Activated CD4-positive, alpha-beta T cell treated with anti-CD3 and anti-CD28 coated beads for 36 hours (primary cell): ENCODE measurements around the gene SPATA21. TPM values are rescaled to one million over a fixed set of nuclear protein-coding genes. Genes with fewer than 3 reads are reported as not detected.
"Not testable (repeated sequence)": the region's sequence is repeated elsewhere in the genome, so short reads cannot be mapped to it uniquely, and the experiment has no call there.

Experiments
- ATAC-seq: fragments of 200-7000 bp; cut with Tn5 transposase; one replicate; pipeline ENCODE4 v1.10.0; 2021; ENCODE audit warnings: mild to moderate bottlenecking, moderate library complexity
- CTCF ChIA-PET: fragments of 350-600 bp; sonication (Branson Sonifier 250); formaldehyde crosslinking; loops from one replicate; lab custom pipeline; 2021; ENCODE audit warnings: antibody characterized with exemption; lab: Charles Lee
- POLR2A ChIA-PET: fragments of 350-600 bp; sonication (Branson Sonifier 250); formaldehyde crosslinking; loops from one replicate; lab custom pipeline; 2021; ENCODE audit warnings: antibody characterized with exemption, inconsistent platforms; lab: Charles Lee
- DNase-seq: peaks from one replicate; pipeline ENCODE4 v3.0.0-alpha.2; 2020
- H3K27ac Mint-ChIP-seq: one replicate; pipeline ENCODE4 v1.8.0; 2021; ENCODE audit warnings: mixed read lengths
- H3K27me3 Mint-ChIP-seq: one replicate; pipeline ENCODE4 v1.8.0; 2021; ENCODE audit warnings: mixed read lengths
- H3K36me3 Mint-ChIP-seq: one replicate; pipeline ENCODE4 v1.8.0; 2021; ENCODE audit warnings: low read depth, mixed read lengths
- H3K4me1 Mint-ChIP-seq: one replicate; pipeline ENCODE4 v1.8.0; 2021; ENCODE audit warnings: mixed read lengths
- H3K4me3 Mint-ChIP-seq: one replicate; pipeline ENCODE4 v1.8.0; 2021; ENCODE audit warnings: mild to moderate bottlenecking, moderate library complexity, mixed read lengths
- H3K9me3 Mint-ChIP-seq: one replicate; pipeline ENCODE4 v1.8.0; 2021; ENCODE audit warnings: low read depth, mixed read lengths
- intact Hi-C, 2 experiments: fragments of 100-400 bp; cut with DNase I in 1 of 2; cut with micrococcal nuclease in 1 of 2; formaldehyde crosslinking; loops; one replicate each; pipeline versions ENCODE4 v1.14.2 to v1.15.1; 2022 to 2024; cut with DNase I, micrococcal nuclease
- total RNA-seq, 2 experiments: library from RNA; stranded (reverse); gene quantifications; one replicate each; pipeline ENCODE4 v1.2.3, GENCODE V29; 2021

Gene SPATA21, protein sequence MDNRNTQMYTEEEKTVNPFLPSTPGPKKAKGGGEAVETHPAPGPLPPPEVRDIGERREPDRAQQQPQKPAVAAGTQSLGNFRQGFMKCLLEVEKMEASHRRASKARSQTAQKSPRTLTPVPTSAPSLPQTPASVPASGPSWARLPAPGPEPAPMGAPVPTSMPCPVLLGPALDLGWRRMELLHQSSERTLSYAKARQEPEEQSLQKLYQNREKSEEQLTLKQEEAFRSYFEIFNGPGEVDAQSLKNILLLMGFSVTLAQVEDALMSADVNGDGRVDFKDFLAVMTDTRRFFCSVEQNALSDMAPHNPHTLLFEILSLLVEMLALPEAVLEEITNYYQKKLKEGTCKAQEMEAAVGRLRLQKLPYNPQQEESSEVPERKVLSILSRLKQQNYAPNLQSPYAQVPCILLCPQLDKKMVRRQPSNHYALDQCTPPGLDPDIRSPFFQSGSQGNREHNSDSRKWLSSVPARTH
- total RNA-seq: not detected

DNA sequence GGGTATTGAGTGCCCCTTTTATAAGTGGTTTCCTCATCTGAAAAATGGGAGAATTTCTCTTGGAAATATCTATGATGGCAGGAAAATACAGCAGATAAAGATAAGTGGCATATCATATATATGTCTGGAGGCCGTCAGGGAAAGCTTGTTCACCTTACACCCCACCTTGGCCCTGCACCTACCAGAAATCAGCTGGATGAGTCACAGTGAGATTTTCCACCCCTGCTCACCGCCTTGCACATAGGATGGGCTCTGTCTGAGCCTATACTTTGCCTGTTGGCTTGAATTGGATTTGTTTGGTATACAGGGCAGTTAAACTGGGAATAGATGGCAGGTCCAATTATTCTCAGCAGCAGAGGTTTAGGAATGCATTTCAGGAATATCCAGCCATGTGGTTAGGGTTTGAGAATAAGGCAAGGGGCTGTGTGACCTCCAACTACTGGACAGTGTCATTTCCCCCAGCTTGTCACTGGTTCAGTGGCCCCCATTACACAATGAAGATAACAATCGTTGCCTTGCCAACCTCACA, at the start of gene SPATA21:
Gene SPATA21 (minus strand): TSS at position 479 of the 529 bp plus-strand sequence. CDS start 6,053 bp downstream, outside the sequence.
- H3K36me3 Mint-ChIP-seq: peaks cover 2% of the 10 kb centered on the region
- peak; percentile 21 for DNase-seq
- no peak within 1 kb of the TSS for H3K27ac Mint-ChIP-seq
- no peak for ATAC-seq
- CTCF ChIA-PET: no interaction called here
- no peaks in the 10 kb centered on the region for H3K27me3 Mint-ChIP-seq
- POLR2A ChIA-PET: no interaction called here
- no peaks in the 10 kb centered on the region for H3K9me3 Mint-ChIP-seq
- peaks cover 22% of the 10 kb centered on the region for H3K4me1 Mint-ChIP-seq
- intact Hi-C loops: no loop called here
- no peak within 1 kb of the TSS for H3K4me3 Mint-ChIP-seq

DNA sequence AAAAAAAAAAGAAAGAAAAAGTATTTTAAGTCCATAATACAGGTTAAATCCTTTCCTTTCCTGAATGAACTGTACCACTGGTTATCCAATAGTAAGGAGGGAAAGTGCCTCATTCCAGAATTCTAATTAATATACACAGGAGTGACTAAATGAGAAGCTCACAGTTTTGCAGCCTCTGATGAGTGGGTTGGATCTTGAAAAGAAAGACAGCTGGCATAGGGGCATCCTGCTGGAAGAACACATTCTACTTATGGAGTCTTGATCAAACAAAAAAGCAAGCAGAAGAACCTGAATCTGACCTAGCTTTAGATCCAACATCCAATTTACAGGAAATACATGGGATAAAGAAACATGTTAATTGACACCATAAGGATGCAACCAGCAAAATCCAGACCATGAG, 49.8 kb upstream of the SPATA21 start:
- POLR2A ChIA-PET: not testable (repeated sequence)

DNA sequence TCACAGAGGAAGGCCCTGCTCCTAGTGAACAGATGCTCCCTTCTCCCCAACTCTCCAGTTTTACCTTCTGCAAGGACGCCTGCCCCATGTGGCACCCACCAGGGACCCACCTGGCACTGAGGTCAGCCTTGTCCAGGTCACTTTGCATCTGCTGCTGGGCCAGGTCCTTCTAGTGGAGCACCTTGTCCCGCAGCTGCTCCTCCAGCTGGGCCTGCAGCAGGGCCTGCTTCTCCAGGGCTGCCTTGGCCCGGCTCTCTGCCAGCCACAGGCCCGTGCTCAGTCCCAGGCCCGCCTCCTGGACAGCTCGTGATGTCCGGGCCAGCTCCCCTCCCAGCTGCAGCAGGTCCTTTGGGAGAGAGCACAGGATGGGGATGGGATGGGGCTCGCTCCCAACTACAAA, 49.1 kb upstream of the SPATA21 start:
- H3K36me3 Mint-ChIP-seq, ATAC-seq, H3K27me3 Mint-ChIP-seq, intact Hi-C loops, H3K4me1 Mint-ChIP-seq, H3K4me3 Mint-ChIP-seq, DNase-seq, H3K27ac Mint-ChIP-seq, CTCF ChIA-PET, POLR2A ChIA-PET, H3K9me3 Mint-ChIP-seq: not testable (repeated sequence)

More for the DNA sequence above, 49.8 kb upstream of the SPATA21 start:
- H3K9me3 Mint-ChIP-seq, DNase-seq, CTCF ChIA-PET, intact Hi-C loops, H3K36me3 Mint-ChIP-seq, H3K4me3 Mint-ChIP-seq, H3K27ac Mint-ChIP-seq, H3K27me3 Mint-ChIP-seq, ATAC-seq, H3K4me1 Mint-ChIP-seq: not testable (repeated sequence)

DNA sequence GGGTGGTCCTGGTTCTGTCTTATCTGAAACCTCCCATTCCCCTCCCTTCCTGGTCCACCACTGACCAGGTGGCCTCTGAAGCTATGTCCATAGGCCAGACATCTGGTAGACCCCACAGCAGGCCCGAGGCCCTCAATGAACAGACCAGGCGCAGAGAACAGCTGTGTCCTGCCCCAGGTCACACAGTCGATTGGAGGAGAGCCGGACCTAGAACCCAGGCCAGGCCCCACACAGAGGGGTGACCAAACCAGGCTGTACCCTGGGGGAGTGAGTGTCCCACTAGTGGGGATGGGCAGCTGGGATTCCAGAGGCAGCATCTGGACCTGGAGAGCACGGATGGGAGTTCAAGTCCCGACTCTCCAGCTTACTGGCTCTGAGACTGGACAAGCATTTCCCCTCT, 47.7 kb upstream of the SPATA21 start:
- no peak for ATAC-seq
- H3K27me3 Mint-ChIP-seq: no peaks in the 10 kb centered on the region
- ChIA-PET CTCF (no interaction called here), POLR2A (no interaction called here)
- no peaks in the 10 kb centered on the region for H3K9me3 Mint-ChIP-seq
- no peak for DNase-seq
- no peaks in the 10 kb centered on the region for H3K4me1 Mint-ChIP-seq
- H3K4me3 Mint-ChIP-seq: no peak overlapping the region
- peaks cover 11% of the 10 kb centered on the region for H3K36me3 Mint-ChIP-seq
- H3K27ac Mint-ChIP-seq: no peak overlapping the region
- intact Hi-C loops: no loop called here

DNA sequence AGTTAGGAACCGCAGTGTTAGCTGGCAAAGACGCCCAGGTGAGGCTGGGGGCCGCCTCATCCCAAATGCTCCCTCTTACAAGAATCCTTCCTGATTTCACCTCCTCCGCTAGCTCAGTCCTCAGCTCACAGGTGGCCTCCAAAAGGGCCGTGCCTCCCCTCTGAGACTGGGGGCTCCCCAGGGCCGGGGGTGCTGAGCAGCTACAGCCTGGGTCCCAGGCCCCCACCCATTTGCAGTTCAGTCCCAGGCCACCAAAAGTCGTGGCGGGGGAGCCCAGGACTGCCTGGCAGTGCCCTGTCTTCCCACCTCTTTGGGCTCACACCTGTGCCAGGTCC, 47.2 kb upstream of the SPATA21 start:
- H3K27ac Mint-ChIP-seq: no peak overlapping the region
- no peaks in the 10 kb centered on the region for H3K9me3 Mint-ChIP-seq
- DNase-seq (no peak), ATAC-seq (no peak)
- intact Hi-C loops: no loop called here
- peaks cover 11% of the 10 kb centered on the region for H3K36me3 Mint-ChIP-seq
- ChIA-PET POLR2A (no interaction called here), CTCF (no interaction called here)
- no peaks in the 10 kb centered on the region for H3K27me3 Mint-ChIP-seq
- H3K4me3 Mint-ChIP-seq: no peak overlapping the region
- H3K4me1 Mint-ChIP-seq: no peaks in the 10 kb centered on the region

DNA sequence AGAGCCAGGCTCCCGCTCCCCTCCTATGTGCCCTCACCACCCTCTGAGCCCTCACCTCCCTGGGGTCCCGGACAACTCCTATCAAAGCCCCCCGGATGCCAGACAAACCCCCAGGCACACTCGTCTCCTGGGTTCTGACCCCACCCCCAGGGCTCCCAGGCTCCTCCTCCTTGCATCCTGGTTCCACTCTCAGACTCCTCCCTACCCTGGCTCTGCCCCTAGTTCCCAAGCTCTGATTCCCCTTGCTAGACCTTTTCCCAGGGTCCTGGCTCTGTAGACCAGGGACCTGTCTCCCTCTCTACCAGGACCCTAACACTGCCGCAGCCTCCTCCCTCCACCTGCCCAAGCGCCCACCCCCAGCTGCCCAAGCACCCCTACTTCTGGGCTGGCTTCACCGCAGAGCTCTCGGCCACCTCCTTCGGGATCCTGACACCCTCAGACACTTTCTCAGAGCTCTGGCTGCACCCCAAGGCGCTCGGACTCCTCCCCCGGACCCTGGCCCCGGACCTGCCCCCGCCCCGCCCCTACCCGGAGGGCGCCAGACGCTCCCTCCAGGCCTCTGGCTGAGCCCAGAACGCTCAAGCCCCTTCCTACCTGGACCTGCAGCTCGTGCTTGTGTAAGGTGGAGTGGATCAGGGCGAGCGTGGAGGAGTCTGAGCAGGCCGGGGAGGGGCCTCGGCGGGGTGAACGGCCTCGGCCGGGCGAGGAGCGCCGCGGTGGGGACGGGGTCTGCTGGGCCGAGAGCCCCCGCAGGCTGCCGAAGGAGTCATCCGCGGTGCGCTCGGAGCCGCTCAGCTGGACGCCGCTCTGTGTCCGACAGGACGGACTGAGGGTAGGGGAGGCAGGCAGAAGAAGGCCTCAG, 46.6 kb upstream of the SPATA21 start:
- DNase-seq, intact Hi-C loops, H3K4me1 Mint-ChIP-seq, ATAC-seq, H3K27me3 Mint-ChIP-seq, CTCF ChIA-PET, H3K9me3 Mint-ChIP-seq, POLR2A ChIA-PET, H3K4me3 Mint-ChIP-seq, H3K27ac Mint-ChIP-seq: not testable (repeated sequence)
- H3K36me3 Mint-ChIP-seq: peaks cover 11% of the 10 kb centered on the region

DNA sequence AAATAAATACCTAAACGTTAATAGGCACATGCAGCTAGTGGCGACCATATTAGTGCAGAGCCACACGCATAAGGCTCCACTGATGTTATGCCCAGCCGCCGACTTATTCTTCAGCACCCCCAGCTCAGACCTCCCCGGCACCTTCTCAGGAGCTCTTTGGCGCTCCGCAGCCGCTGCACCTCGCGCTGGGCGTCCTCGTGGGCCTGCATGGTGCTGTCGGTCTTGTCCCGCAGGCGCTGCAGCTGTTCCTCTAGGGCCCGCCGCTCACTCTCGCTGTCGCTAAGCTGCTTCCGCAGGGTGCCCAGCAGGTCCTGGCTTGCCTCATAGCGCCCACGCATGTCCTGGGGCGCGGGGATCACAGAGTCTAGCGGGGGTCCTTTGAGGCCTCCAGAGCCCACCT, 45.9 kb upstream of the SPATA21 start:
- CTCF ChIA-PET, H3K4me1 Mint-ChIP-seq, H3K9me3 Mint-ChIP-seq, H3K27me3 Mint-ChIP-seq, DNase-seq, H3K27ac Mint-ChIP-seq, intact Hi-C loops, POLR2A ChIA-PET, ATAC-seq, H3K4me3 Mint-ChIP-seq: not testable (repeated sequence)
- H3K36me3 Mint-ChIP-seq: peaks cover 11% of the 10 kb centered on the region

DNA sequence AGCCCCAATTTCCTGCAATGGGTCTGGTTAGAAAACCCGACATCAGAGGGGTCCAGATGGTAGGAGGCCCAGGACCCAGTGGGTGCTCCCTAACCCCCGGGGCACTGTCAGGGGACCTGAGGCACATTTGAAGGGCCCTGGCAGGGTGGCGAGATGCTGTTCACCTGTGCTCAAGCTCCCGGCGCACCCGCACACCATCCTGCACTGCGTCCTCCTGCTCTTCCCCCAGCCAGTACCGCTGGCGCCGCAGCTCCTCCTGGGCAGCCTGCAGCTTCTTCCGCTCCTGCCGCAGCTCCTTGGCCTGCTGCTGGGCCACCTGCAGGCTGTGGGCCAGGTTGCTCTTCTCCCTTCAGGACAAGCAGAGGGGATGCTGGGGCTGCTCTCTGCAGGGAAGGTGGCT, 40.9 kb upstream of the SPATA21 start:
- DNase-seq (no peak), ATAC-seq (no peak)
- CTCF ChIA-PET: interaction anchor here (1.0 kb wide), 1 partner anchor 24 kb away, joined by 3 read pairs; no protein-coding TSS in a partner anchor
- Mint-ChIP-seq H3K27me3 (no peaks in the 10 kb centered on the region), H3K27ac (no peak overlapping the region), H3K4me3 (no peak overlapping the region), H3K9me3 (no peaks in the 10 kb centered on the region), H3K4me1 (peaks cover 4% of the 10 kb centered on the region), H3K36me3 (peaks cover 16% of the 10 kb centered on the region)
- intact Hi-C loops: no loop called here
- POLR2A ChIA-PET: interaction anchor here (0.6 kb wide), 1 partner anchor 26 kb away, joined by 3 read pairs; no protein-coding TSS in a partner anchor

DNA sequence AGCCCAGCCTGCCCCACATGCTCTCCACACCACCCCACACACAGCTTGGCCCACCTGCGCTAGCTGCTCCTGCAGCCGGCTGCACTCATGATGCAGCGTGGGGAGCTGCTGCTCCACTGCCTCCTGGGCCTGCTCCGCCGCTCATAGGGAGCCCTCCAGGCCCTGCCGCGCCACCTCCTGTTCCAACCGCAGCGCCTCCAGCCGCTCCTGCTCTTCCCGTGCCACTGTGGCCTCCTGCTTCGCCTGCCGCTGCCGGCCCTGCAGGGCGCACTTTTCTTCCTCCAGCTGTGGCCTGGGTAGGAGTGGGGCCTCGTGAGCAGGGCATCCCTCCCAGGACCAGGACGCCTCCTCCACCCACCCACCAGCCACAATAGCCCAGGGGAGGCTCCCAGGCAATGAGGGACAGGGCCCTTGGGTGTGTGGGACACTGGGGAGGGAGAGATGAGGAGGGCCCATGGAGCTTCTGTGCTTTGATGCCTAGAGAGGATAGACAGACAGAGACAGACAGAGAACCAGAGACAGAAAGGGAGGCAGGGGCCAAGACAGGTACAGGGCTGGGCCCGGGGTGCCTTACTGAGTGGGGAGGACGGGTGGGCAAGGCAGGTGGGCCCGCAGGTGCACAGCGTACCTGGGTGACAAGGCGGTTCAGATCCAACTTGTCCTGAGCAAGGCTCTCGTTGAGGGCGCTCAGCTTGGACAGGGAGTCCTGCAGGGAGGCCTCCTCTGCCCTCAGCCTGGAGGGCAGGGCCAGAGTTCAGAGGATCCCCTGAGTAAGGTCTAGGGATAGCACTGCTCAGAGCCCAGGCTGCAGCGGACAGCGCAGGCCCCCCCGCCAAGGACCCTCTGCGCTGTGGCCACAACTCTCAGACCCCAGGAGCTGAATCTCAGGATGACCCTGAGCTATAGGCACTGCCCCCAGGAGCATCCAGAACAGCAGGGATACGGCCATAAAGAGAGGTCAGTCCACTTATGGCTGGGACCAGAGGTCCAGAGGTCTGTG, 38.8 kb upstream of the SPATA21 start:
- H3K9me3 Mint-ChIP-seq, intact Hi-C loops, H3K4me1 Mint-ChIP-seq, H3K27me3 Mint-ChIP-seq, DNase-seq, ATAC-seq, H3K4me3 Mint-ChIP-seq, CTCF ChIA-PET, H3K27ac Mint-ChIP-seq, POLR2A ChIA-PET: not testable (repeated sequence)
- H3K36me3 Mint-ChIP-seq: peaks cover 10% of the 10 kb centered on the region

DNA sequence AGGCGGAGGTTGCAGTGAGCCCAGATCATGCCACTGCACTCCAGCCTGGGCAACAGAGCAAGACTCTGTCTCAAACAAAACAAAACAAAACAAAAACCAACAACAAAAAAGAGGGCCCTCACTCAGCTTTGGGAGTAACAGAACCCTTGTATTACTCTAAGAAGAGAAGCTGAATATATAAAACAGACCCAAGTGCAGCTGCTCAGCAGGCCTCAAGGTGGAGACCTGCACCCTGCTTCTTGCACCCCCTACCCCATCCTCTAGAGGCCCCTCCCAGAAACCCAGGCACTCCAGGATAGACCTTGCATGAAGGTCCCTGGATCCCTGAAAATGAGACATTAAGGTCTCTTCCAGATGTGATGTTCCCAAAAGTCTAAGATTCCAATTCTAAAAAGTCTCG, 37.7 kb upstream of the SPATA21 start:
- H3K27me3 Mint-ChIP-seq, H3K27ac Mint-ChIP-seq, H3K9me3 Mint-ChIP-seq, H3K4me3 Mint-ChIP-seq, H3K36me3 Mint-ChIP-seq, intact Hi-C loops, H3K4me1 Mint-ChIP-seq, POLR2A ChIA-PET: not testable (repeated sequence)
- DNase-seq: peak; percentile 16
- ATAC-seq: peak; percentile 74
- CTCF ChIA-PET: interaction anchor here (1.1 kb wide), 1 partner anchor 125 kb away, joined by 3 read pairs; no protein-coding TSS in a partner anchor
